ENCODE measurements around the gene COMT.

COMT gene

DNA sequence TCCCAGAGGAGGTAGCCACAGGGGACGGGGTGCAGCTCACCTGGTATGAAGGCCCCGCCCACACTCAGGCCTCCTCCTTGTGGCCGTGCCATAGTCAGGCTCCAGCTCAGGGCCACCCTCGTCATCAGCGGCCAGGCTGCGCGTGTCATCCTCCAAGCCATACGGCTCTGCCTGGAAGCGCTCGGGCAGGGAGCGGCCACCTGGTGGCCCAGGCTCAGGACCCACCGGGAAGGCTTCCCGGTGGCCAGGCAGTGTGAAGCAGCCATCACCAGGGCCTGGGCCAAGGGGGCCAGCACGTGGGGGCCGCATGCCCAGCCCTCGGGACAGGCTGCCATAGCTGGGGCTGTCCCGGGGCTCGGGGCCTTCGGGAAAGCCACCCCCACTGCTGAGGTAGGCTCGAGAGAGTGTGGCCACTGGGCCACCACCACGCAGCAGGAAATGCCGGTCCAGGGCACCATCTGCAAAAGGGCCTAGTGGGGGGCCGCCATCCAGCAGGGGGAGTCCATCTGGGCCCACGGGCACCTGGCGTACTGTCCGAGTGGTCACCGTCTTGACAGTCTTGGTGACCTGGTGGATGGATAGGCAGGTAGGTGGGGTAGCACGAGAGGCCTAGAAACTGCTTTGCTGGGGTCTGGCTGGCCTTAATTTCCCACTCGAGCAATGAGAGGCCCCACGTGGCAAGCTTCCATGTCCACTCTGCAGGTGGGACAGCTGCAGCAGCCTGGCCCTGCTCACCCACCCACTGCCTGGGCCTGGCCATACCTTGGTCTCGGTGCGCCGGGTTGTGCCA is 39.8 kb downstream of the COMT start:
- Histone ChIP-seq H3K9ac (ENCODE audit: low read length) (no peak overlapping the region), H3K36me3 (ENCODE audit: control insufficient read depth, insufficient read depth, low read length) (no peaks in the 10 kb centered on the region), H3K4me1 (ENCODE audit: control insufficient read depth, insufficient read depth, low read length) (peaks cover 21% of the 10 kb centered on the region), H3K9me3 (ENCODE audit: control insufficient read depth, low read length) (no peaks in the 10 kb centered on the region), H3K27me3 (ENCODE audit: control insufficient read depth, insufficient read depth, low read length) (peaks cover 8% of the 10 kb centered on the region), H3K4me3 (ENCODE audit: low read length) (no peak overlapping the region)

DNA sequence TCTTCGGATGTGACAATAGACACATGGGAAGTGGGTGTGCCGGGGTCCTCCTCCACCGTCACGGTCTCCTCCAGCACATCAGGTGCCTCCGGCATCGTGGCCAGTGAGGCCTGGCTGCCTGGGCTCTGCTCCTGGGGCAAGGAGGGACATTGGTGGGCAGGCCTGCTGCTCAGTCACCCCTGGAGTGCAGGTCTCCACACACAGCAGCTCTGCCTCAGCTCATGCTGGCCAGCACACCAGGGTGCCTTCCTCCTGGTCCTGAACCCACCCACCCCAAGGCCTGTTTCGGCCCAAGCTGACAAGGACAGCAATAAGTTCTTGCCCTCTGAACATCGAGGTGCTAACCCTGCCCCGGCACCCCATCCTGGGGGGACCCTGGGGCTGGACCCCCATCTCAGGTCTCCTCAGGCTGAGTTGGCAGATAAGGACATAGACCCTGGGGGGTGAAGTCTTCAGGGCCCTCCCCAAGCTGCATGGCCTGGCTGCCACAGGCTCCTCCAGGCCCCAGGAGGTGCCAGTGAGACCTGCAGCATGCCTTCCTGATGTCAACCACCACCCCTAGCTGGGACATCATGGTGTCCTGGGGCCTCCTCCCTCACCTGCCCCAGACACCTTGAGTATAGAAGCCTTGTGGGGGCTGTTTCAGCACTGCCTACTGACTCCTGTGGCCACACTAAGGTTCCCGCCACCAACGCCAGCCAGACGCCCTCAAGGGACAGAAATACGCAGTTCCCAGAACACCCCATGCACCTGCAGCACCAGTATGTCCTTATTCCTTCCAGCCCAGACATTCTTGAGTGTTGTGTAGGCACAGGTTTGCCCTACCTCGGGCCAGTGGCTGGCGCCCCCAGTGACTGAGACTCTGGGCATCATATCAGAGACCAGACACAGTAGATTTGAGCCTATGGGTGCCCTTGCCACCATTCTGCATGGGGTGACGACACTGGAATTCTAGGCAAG is 40.7 kb downstream of the COMT start:
- no peak overlapping the region for H3K9ac ChIP-seq (ENCODE audit: low read length)
- H3K4me3 ChIP-seq (ENCODE audit: low read length) = no peak overlapping the region
- peaks cover 8% of the 10 kb centered on the region for H3K27me3 ChIP-seq (ENCODE audit: control insufficient read depth, insufficient read depth, low read length)
- H3K4me1 ChIP-seq (ENCODE audit: control insufficient read depth, insufficient read depth, low read length) = peaks cover 22% of the 10 kb centered on the region
- no peaks in the 10 kb centered on the region for H3K36me3 ChIP-seq (ENCODE audit: control insufficient read depth, insufficient read depth, low read length)
- no peaks in the 10 kb centered on the region for H3K9me3 ChIP-seq (ENCODE audit: control insufficient read depth, low read length)

DNA sequence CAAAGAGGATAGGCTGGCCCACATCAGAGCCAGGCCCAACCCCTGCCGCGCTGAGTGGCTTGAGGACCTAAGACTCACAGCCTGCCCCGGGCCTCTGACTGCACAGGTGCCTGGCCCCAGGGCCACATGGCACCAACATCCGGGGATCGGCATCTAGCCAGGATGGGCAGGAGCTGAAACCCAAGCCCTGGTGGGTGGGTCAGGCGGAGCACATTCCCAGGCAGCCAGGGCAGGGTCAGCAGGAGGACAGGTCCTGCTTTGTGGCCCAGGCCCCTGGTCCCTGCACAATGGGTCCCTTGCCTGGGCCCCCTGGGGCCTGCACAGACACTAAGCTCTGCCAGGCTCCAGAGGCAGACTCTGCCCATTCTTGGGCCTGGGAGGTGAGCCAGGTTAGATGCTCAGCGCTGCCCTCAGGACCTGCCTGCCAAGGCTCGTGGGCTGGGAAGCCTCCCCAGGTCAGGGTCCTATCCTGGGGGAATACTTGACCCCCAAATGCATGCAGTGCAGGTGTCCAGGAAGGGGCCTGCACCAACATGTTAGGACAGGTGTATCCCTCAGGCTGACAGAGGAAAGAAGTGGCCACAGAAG is 41.5 kb downstream of the COMT start:
- no peak overlapping the region for H3K9ac ChIP-seq (ENCODE audit: low read length)
- H3K9me3 ChIP-seq (ENCODE audit: control insufficient read depth, low read length) = no peaks in the 10 kb centered on the region
- peaks cover 8% of the 10 kb centered on the region for H3K27me3 ChIP-seq (ENCODE audit: control insufficient read depth, insufficient read depth, low read length)
- H3K4me3 ChIP-seq (ENCODE audit: low read length) = no peak overlapping the region
- peaks cover 27% of the 10 kb centered on the region for H3K4me1 ChIP-seq (ENCODE audit: control insufficient read depth, insufficient read depth, low read length)
- no peaks in the 10 kb centered on the region for H3K36me3 ChIP-seq (ENCODE audit: control insufficient read depth, insufficient read depth, low read length)

DNA sequence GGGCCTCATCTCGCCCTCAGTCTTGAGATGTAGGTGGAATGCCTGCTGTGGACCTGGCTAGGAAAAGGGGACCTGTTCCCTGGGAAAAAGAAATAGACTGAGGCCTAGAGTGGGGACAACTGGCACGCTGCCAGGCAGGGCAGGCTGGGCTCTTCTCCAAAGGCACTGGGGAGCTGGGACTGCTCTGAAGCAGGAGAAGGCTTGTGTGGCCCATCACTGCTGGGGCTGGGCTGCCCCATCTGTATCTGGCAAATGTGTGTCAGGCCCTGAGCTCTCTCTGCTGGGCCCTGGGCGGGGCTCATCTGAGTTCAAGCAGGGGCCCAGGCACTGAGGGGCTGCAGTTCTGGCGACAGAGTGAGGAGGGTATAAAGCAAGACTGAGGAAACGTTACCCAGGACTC is 42.2 kb downstream of the COMT start:
- Histone ChIP-seq H3K4me3 (ENCODE audit: low read length) (no peak overlapping the region), H3K27me3 (ENCODE audit: control insufficient read depth, insufficient read depth, low read length) (peaks cover 8% of the 10 kb centered on the region), H3K4me1 (ENCODE audit: control insufficient read depth, insufficient read depth, low read length) (peaks cover 27% of the 10 kb centered on the region), H3K9ac (ENCODE audit: low read length) (no peak overlapping the region), H3K9me3 (ENCODE audit: control insufficient read depth, low read length) (no peaks in the 10 kb centered on the region), H3K36me3 (ENCODE audit: control insufficient read depth, insufficient read depth, low read length) (no peaks in the 10 kb centered on the region)

DNA sequence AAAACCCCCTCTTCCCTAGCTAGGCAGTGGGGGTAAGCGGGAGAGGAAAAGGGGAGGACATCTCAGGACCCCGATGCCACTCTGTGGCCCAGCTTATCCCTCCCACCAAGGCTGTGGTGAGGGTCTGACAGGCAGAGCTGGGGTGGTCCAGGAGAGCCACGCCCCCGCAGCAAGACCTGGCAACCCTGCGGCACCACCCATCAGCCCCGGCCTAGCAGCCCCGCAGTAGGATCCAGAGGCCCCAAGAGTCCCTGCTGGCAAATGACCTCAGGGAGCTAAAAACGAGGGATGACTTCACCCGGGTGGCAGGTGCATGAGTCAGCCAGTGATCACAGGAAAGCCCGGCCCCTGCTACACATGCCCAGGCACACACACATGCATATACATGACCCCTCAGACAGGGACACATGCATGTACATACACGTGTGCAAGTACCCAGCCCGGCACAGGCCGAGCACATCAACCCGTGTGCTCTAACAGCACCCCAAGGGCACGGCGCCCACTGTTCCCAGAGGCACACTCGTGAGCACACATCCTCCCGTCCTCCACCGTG is 42.7 kb downstream of the COMT start:
- Histone ChIP-seq H3K9me3 (ENCODE audit: control insufficient read depth, low read length) (no peaks in the 10 kb centered on the region), H3K4me1 (ENCODE audit: control insufficient read depth, insufficient read depth, low read length) (peaks cover 27% of the 10 kb centered on the region), H3K36me3 (ENCODE audit: control insufficient read depth, insufficient read depth, low read length) (no peaks in the 10 kb centered on the region), H3K27me3 (ENCODE audit: control insufficient read depth, insufficient read depth, low read length) (peaks cover 8% of the 10 kb centered on the region), H3K4me3 (ENCODE audit: low read length) (no peak overlapping the region), H3K9ac (ENCODE audit: low read length) (no peak overlapping the region)

DNA sequence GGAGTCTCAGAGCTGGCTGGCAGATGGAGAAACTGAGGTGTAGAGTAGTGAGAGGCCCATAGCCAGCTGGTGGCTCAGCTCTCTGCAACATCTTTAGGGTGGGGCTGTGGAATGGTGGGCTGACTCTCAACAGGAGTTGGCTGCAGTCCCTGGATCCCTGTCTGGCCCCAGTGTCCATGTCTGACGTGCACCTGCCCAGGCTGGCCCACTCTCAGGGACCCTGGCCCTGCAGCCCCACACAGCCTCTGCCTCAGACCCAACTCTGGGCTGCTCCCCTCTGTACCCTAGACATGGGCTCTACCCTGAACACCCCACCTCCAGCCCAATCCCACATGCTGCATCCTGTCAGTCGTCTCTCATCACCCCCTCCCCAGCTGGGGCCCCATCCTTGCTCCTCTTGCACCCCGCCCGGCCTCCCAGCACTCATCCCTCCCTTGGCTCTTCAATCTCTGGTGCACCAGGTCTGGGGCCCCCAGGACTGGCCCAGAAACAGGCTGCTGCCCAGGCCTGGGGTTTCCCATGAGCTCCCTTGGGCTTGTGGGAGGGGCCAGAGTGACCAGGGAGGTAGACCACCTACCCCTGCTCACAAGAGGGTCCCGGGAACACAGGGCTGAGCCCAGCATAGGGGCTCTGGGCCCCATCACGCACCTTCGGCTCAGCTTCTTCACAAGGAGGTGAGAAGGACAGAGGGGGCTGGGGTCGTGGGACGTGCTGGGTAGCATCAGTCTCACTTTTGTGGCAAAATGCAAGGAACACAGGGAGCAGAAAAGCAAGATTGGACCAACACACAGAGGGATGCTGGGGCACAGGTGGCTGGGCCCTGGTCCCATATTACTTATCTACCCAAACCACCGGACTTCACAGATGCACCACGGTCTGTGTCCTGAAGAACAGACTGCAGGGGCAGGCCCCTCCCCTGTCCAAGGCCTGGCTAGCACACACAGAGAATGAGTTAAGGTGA is 43.6 kb downstream of the COMT start:
- H3K9ac ChIP-seq (ENCODE audit: low read length) = peak overlapping the region; percentile 51
- peaks cover 27% of the 10 kb centered on the region for H3K4me1 ChIP-seq (ENCODE audit: control insufficient read depth, insufficient read depth, low read length)

DNA sequence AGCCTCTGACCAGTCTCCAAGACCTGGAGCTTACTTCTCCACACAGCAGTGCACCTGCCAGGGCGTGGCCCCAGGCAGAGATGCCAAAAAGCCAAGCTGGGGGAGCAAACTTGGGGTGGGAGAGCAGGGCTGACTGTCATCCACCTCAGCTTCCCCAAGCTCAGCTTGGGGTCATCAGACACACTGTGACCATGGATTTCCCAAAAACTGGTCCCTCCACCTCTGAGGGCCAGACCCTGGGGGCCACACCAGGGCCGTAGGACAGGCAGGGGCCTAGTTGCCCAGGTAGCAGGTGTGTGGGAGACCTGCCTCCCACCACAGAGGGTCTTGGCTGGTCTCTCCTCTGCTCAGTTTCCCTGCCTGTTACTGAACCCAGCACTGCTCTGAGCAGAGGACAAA is 44.4 kb downstream of the COMT start:
- Histone ChIP-seq H3K9me3 (ENCODE audit: control insufficient read depth, low read length) (no peaks in the 10 kb centered on the region), H3K4me1 (ENCODE audit: control insufficient read depth, insufficient read depth, low read length) (peaks cover 27% of the 10 kb centered on the region), H3K4me3 (ENCODE audit: low read length) (peak overlapping the region; percentile 22), H3K9ac (ENCODE audit: low read length) (peak overlapping the region; percentile 51), H3K27me3 (ENCODE audit: control insufficient read depth, insufficient read depth, low read length) (peaks cover 8% of the 10 kb centered on the region), H3K36me3 (ENCODE audit: control insufficient read depth, insufficient read depth, low read length) (no peaks in the 10 kb centered on the region)

More for the DNA sequence above, 43.6 kb downstream of the COMT start:
- no peak overlapping the region for H3K4me3 ChIP-seq (ENCODE audit: low read length)
- no peaks in the 10 kb centered on the region for H3K36me3 ChIP-seq (ENCODE audit: control insufficient read depth, insufficient read depth, low read length)
- peaks cover 8% of the 10 kb centered on the region for H3K27me3 ChIP-seq (ENCODE audit: control insufficient read depth, insufficient read depth, low read length)
- H3K9me3 ChIP-seq (ENCODE audit: control insufficient read depth, low read length) = no peaks in the 10 kb centered on the region

DNA sequence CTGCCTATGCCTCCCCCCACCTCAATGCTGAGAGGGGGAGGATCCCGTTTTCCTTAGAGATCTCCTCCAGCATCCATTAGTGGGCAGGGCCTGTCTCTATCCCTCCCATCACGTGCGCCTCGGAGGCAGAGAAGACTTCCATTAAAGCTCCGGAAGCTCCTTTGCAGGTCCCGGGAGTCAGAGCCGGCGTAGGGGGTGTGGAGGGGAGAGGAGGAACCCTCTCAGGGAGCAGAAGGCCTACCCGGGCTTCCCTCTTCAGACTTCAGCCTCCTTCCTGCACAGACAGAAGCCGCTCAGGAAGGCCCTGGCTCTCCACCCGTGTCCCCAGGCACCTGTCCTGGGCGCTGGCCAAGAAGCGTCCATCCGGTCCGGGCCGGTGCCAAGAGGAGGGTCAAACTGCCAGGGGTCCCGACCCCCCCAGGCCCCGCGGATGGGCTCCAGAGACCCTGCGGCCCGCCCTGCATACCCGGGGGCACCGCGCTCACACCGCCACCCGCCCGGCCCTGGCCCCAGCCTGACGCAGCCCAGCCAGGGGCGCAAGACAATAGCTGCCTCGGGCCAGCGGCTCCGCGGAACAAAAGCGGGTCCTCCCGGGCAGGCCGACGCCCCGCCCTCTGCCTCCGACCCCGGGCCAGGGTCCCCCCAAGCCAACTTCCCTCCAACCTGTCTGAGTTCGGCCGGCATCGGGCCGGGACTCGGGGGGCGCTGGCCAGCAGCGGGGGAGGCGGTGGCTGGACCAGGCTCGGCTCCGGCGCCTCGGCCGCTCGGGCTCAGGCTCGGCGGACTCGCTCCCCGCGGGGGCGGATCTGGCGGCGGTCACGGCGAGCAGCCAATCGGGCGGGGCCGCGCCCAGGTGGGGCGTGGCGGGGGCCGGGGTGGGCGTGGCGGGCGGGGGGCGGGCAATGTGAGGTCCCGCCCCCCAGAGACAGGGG is 45.1 kb downstream of the COMT start:
- Histone ChIP-seq H3K4me1 (ENCODE audit: control insufficient read depth, insufficient read depth, low read length) (peaks cover 27% of the 10 kb centered on the region), H3K9me3 (ENCODE audit: control insufficient read depth, low read length) (no peaks in the 10 kb centered on the region), H3K9ac (ENCODE audit: low read length) (peak overlapping the region; percentile 51), H3K36me3 (ENCODE audit: control insufficient read depth, insufficient read depth, low read length) (no peaks in the 10 kb centered on the region), H3K27me3 (ENCODE audit: control insufficient read depth, insufficient read depth, low read length) (peaks cover 8% of the 10 kb centered on the region), H3K4me3 (ENCODE audit: low read length) (peak overlapping the region; percentile 22)

DNA sequence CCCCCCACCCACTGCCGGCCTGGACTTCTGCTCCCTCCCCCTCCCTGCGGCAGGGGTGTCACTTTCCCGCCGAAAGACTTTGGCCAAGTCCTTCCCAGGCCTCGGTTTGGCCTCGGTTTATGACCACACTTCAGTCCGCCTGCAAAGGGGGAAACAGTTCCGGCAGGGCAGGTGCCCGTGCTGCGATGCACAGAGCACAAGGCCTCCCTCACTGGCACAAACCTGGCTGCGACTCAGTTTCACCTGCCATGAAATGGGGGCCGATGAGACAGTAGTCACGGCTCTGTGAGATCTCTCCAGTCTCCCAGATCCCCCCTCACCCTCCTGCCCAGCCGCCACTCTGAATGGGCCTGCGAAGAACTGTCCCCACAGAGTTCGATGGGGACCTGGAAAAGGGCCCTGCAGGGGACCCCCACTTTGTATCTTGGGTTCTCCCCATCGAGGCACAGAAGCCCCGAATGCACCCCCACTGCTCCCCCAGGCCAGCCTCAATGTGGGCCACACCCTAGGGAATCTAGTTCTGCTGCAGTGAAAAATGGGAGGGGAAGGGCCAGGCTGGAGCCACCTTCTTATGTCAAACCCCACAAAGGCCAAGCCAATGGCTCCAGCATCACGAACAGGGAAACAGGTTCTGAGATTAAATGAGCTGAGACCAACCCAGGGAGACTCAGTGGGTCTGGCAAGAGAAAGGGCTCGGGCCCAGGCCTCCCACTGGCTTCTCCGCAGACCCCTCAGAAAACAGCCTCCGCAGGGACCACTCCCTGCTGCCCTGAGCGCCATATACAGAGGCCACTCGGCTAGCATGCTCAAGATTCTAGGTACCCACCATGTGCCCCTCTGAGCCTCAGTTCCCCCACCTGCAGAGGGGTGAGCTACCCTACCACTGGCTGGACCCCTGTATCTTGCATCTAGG is 46.1 kb downstream of the COMT start:
- no peaks in the 10 kb centered on the region for H3K36me3 ChIP-seq (ENCODE audit: control insufficient read depth, insufficient read depth, low read length)
- no peak overlapping the region for H3K4me3 ChIP-seq (ENCODE audit: low read length)
- peaks cover 8% of the 10 kb centered on the region for H3K27me3 ChIP-seq (ENCODE audit: control insufficient read depth, insufficient read depth, low read length)
- H3K9me3 ChIP-seq (ENCODE audit: control insufficient read depth, low read length) = no peaks in the 10 kb centered on the region
- H3K9ac ChIP-seq (ENCODE audit: low read length) = no peak overlapping the region
- peaks cover 27% of the 10 kb centered on the region for H3K4me1 ChIP-seq (ENCODE audit: control insufficient read depth, insufficient read depth, low read length)

All from mucosa of stomach (tissue), 1 donor.